ENCODE results near the gene AFG1L. TPM values are rescaled to one million over a fixed set of nuclear protein-coding genes. Genes with fewer than 3 reads are reported as not detected.
"Not testable (repeated sequence)": the region's sequence is repeated elsewhere in the genome, so short reads cannot be mapped to it uniquely, and the experiment has no call there.

Gene AFG1L
- total RNA-seq, 1 experiment from 2014 or later: 6.3 TPM

- Histone ChIP-seq H3K4me3 (no peak overlapping the region), H3K36me3 (no peaks in the 10 kb centered on the region), H3K9me3 (replicated peaks) (no peaks in the 10 kb centered on the region), H3K27me3 (no peaks in the 10 kb centered on the region), H3K4me1 (no peaks in the 10 kb centered on the region; the same call in 1 of the 2 replicates), H3K27ac (no peak overlapping the region)
- DNase-seq: no peak
Observed at GRCh38 chr6:108355120-108355519, 60.3 kb downstream of the AFG1L start.

- no peak for DNase-seq
- Histone ChIP-seq H3K27ac (no peak overlapping the region), H3K4me1 (no peaks in the 10 kb centered on the region; the same call in 1 of the 2 replicates), H3K27me3 (no peaks in the 10 kb centered on the region), H3K9me3 (replicated peaks) (no peaks in the 10 kb centered on the region), H3K4me3 (no peak overlapping the region), H3K36me3 (no peaks in the 10 kb centered on the region)
Observed at GRCh38 chr6:108355890-108356289, 61.0 kb downstream of the AFG1L start.

GRCh38 chr6:108359901-108360882, 65.3 kb downstream of the AFG1L start:
- Histone ChIP-seq H3K27me3 (no peaks in the 10 kb centered on the region), H3K4me1 (no peaks in the 10 kb centered on the region; the same call in 1 of the 2 replicates)
- no peak for DNase-seq

GRCh38 chr6:108360919-108361311, 66.1 kb downstream of the AFG1L start:
- H3K36me3 ChIP-seq: no peaks in the 10 kb centered on the region
- no peaks in the 10 kb centered on the region; the same call in 1 of the 2 replicates for H3K4me1 ChIP-seq
- no peak for DNase-seq
- H3K27ac ChIP-seq: no peak overlapping the region
- no peaks in the 10 kb centered on the region for H3K9me3 ChIP-seq (replicated peaks)
- H3K27me3 ChIP-seq: no peaks in the 10 kb centered on the region
- H3K4me3 ChIP-seq: no peak overlapping the region

More at GRCh38 chr6:108359901-108360882, 65.3 kb downstream of the AFG1L start:
- Histone ChIP-seq H3K4me3 (no peak overlapping the region), H3K36me3 (no peaks in the 10 kb centered on the region), H3K27ac (no peak overlapping the region), H3K9me3 (replicated peaks) (no peaks in the 10 kb centered on the region)

GRCh38 chr6:108361312-108361932, 66.6 kb downstream of the AFG1L start:
- DNase-seq: no peak
- no peaks in the 10 kb centered on the region for H3K27me3 ChIP-seq
- H3K4me1 ChIP-seq: no peaks in the 10 kb centered on the region; the same call in 1 of the 2 replicates
- H3K36me3 ChIP-seq: no peaks in the 10 kb centered on the region
- no peak overlapping the region for H3K27ac ChIP-seq
- H3K9me3 ChIP-seq (replicated peaks): no peaks in the 10 kb centered on the region
- no peak overlapping the region for H3K4me3 ChIP-seq

GRCh38 chr6:108362455-108362854, 67.6 kb downstream of the AFG1L start:
- no peaks in the 10 kb centered on the region for H3K9me3 ChIP-seq (replicated peaks)
- DNase-seq: no peak
- no peaks in the 10 kb centered on the region for H3K36me3 ChIP-seq
- H3K4me3 ChIP-seq: no peak overlapping the region
- no peaks in the 10 kb centered on the region; the same call in 1 of the 2 replicates for H3K4me1 ChIP-seq
- H3K27me3 ChIP-seq: no peaks in the 10 kb centered on the region
- H3K27ac ChIP-seq: no peak overlapping the region

GRCh38 chr6:108363113-108363512, 68.3 kb downstream of the AFG1L start:
- H3K27me3 ChIP-seq: no peaks in the 10 kb centered on the region
- H3K9me3 ChIP-seq (replicated peaks): no peaks in the 10 kb centered on the region
- H3K36me3 ChIP-seq: no peaks in the 10 kb centered on the region
- DNase-seq: no peak
- no peaks in the 10 kb centered on the region; the same call in 1 of the 2 replicates for H3K4me1 ChIP-seq
- no peak overlapping the region for H3K27ac ChIP-seq
- H3K4me3 ChIP-seq: no peak overlapping the region

- no peaks in the 10 kb centered on the region for H3K4me1 ChIP-seq
- no peaks in the 10 kb centered on the region for H3K27me3 ChIP-seq
- H3K27ac ChIP-seq: no peak overlapping the region
- DNase-seq: no peak
- H3K4me3 ChIP-seq: no peak overlapping the region
- no peaks in the 10 kb centered on the region for H3K36me3 ChIP-seq
- no peaks in the 10 kb centered on the region for H3K9me3 ChIP-seq (replicated peaks)
Observed at GRCh38 chr6:108363889-108364313, 69.0 kb downstream of the AFG1L start.

GRCh38 chr6:108364470-108364869, 69.6 kb downstream of the AFG1L start:
- Histone ChIP-seq H3K27ac (no peak overlapping the region), H3K36me3 (no peaks in the 10 kb centered on the region), H3K4me3 (no peak overlapping the region), H3K9me3 (replicated peaks) (no peaks in the 10 kb centered on the region), H3K27me3 (no peaks in the 10 kb centered on the region), H3K4me1 (no peaks in the 10 kb centered on the region)
- DNase-seq: no peak

GRCh38 chr6:108365478-108365877, 70.6 kb downstream of the AFG1L start:
- Histone ChIP-seq H3K27me3 (no peaks in the 10 kb centered on the region), H3K36me3 (no peaks in the 10 kb centered on the region), H3K9me3 (replicated peaks) (no peaks in the 10 kb centered on the region), H3K4me3 (no peak overlapping the region), H3K4me1 (no peaks in the 10 kb centered on the region), H3K27ac (no peak overlapping the region)
- no peak for DNase-seq

GRCh38 chr6:108366236-108366635, 71.4 kb downstream of the AFG1L start:
- Histone ChIP-seq H3K4me3 (no peak overlapping the region), H3K4me1 (no peaks in the 10 kb centered on the region), H3K27ac (no peak overlapping the region), H3K27me3 (no peaks in the 10 kb centered on the region), H3K9me3 (replicated peaks) (no peaks in the 10 kb centered on the region), H3K36me3 (no peaks in the 10 kb centered on the region)
- DNase-seq: no peak

- H3K27ac ChIP-seq: no peak overlapping the region
- no peaks in the 10 kb centered on the region for H3K9me3 ChIP-seq (replicated peaks)
- no peaks in the 10 kb centered on the region for H3K27me3 ChIP-seq
- no peaks in the 10 kb centered on the region for H3K36me3 ChIP-seq
- peak in 1 of 2 experiments; percentile 5 for DNase-seq
- no peaks in the 10 kb centered on the region for H3K4me1 ChIP-seq
- no peak overlapping the region for H3K4me3 ChIP-seq
Observed at GRCh38 chr6:108368431-108369030, 73.7 kb downstream of the AFG1L start.

- Histone ChIP-seq H3K4me1 (no peaks in the 10 kb centered on the region), H3K4me3 (no peak overlapping the region), H3K27ac (no peak overlapping the region), H3K27me3 (no peaks in the 10 kb centered on the region), H3K9me3 (replicated peaks) (no peaks in the 10 kb centered on the region), H3K36me3 (0 out of 2 replicates have a peak, but pooled peaks cover 4% of the 10 kb centered on the region)
- no peak for DNase-seq
Observed at GRCh38 chr6:108380876-108381275, 86.0 kb downstream of the AFG1L start.

- Histone ChIP-seq H3K4me3 (no peak overlapping the region), H3K9me3 (replicated peaks) (no peaks in the 10 kb centered on the region), H3K36me3 (0 out of 2 replicates have a peak, but pooled peaks cover 4% of the 10 kb centered on the region), H3K4me1 (no peaks in the 10 kb centered on the region), H3K27me3 (no peaks in the 10 kb centered on the region), H3K27ac (no peak overlapping the region)
- DNase-seq: no peak
Observed at GRCh38 chr6:108383981-108384380, 89.1 kb downstream of the AFG1L start.

GRCh38 chr6:108389190-108389589, 94.3 kb downstream of the AFG1L start:
- H3K9me3 ChIP-seq (replicated peaks); H3K4me3 ChIP-seq; H3K4me1 ChIP-seq; DNase-seq; H3K27me3 ChIP-seq; H3K36me3 ChIP-seq; H3K27ac ChIP-seq: not testable (repeated sequence)
